CD4-positive, alpha-beta T cell treated with Interleukin-15 for 1 hour (primary cell): ENCODE measurements around the gene FBXW2.
A peak's percentile ranks its signal among the peaks of the same experiment; 100 is the strongest.
"Not testable (repeated sequence)": the region's sequence is repeated elsewhere in the genome, so short reads cannot be mapped to it uniquely, and the experiment has no call there.

Experiments
- DNase-seq: peaks from one replicate; pipeline ENCODE4 v3.0.0-alpha.2; 2020

The FBXW2 gene

GRCh38 chr9:120778758-120779157, 14.5 kb downstream of the FBXW2 start:
- DNase-seq, result no peak

- no peak for DNase-seq
Measured at GRCh38 chr9:120777229-120777628, 16.0 kb downstream of the FBXW2 start.

DNA sequence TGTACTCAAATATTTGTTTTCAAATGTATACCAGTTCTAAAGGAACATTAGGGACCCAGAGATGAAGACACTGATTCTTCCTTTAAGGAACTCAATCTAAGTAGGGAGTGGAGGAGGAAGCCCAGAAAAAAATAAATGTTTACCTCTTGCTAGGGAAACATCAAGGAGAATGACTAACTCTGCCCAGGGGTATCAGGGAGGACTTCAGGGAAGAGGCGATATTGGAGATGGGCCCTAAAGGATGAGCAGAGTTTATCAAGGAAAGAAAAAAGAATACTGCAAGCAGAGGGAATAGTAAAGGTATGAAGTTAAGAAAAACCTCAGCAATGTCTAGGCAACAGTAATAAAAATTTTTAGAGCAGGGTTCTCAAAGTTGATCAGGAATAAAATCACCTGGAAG, 16.4 kb downstream of the FBXW2 start:
- DNase-seq, result no peak

DNA sequence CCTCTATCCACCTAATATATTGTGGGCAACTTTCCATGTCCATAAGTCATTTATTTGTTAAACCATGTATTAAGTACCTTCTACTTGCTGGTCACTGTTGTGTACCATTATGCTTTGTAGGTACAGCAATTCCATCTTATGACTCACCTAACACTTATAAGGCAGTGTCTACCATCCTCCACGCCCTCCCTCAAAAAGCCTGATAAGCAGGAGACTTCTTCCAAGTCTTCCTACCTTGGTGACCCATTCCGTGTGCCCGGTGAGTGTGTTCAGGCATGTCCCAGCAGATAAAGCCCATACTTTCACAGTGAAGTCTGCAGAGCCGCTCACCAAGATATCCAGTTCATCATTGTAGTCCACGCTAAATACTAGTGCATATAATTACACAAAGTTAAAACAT, 17.4 kb downstream of the FBXW2 start:
- DNase-seq, result no peak

DNA sequence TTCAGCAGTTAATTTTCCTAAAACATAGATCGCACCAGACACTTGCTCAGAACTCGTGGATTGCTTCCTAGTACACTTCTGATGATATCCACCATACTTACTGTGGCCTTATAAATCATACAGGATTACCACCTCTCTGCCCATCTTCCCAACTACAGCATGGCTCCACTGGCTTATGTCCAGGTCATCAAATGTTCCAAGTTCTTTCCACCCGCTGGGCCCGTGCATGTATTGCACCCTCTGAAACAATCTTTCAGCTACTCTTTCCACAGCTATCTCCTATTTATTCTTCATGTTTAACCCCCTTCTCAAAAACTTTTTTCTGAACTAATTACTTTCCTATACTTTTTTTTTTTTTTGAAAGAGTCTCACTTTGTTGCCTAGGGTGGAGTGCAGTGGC, 18.5 kb downstream of the FBXW2 start:
- DNase-seq, result no peak

GRCh38 chr9:120773256-120773655, 20.0 kb downstream of the FBXW2 start:
- no peak for DNase-seq

- peak; percentile 27 for DNase-seq
Measured at GRCh38 chr9:120770931-120771330, 22.3 kb downstream of the FBXW2 start.

DNA sequence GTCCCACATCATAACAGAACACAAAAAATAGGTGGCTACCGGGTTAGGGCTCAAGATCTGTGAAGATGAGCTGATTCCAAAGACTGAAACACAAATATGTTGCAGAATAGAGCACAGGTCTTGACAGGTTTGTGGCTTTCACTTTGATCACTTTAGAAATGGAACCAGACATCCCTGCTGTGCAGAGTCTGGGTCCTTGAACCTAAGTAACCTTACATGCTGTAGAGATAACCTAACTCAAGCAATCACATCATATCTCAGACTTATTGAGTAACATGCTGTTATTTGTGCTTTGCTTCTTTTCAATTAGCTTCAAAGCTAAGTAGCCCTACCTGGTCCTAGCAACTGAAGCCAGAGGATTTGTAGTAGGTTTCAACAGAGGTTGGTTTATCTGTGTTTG, 24.3 kb downstream of the FBXW2 start:
- DNase-seq, result no peak

- DNase-seq, result no peak
Measured at GRCh38 chr9:120768247-120768646, 25.0 kb downstream of the FBXW2 start.

DNA sequence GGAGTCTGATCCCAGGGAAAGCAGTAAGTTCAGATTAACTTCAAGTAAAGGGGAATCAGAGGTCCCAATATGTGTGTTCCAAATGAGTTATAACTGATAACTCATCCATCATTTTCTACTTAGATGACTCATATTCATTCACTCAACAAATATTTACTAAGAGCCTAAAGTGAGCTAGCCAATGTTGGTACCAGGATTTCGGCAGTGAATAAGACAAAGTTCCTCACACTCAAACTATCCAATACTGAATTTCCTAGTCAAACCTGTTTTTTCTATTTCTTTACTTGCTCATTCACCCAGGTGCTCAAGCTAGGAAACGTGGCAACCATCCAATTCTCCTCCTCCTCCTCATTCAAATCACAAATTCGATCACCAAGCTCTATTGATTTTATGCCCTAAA, 25.8 kb downstream of the FBXW2 start:
- no peak for DNase-seq

GRCh38 chr9:120765910-120766425, 27.2 kb downstream of the FBXW2 start:
- no peak for DNase-seq

DNA sequence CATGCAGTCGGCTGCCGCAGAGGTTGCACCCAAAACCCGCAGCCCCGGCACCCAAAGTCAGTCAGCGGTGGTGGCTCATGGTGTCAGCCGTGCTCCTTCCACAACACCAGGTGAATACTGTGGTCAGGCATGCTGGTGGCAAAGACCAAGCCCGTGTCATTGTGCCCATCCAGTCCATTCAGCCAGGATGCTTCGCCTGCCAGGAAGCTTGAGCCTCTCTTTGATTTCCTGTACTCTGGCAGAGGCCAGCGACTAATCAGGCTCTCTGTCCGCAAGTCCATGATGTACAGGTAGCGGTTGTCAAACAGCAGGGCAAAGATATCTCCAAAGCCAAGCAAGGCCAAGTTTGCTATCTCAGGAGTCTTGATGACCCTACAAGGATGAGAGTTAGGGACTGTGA, 28.7 kb downstream of the FBXW2 start:
- no peak for DNase-seq

DNA sequence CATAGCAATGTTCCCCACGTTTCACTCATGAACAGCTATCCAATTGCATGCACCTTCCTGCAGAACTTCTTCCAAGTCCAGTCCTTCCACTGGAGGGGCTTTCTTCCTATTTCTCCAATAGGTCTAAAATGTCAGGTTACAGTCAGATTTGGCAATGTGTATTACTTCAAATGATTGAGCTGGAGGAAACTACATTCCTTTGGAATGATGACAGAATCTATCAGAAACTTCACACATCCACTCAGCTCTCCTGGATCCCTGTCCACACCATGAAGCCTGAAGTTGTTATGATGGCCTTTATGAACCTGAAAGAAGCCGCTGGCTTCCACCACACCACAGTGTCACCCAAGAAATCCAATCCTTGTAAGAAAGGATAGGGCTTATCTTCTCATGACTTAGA, 32.2 kb downstream of the FBXW2 start:
- no peak for DNase-seq

- no peak for DNase-seq
Measured at GRCh38 chr9:120759755-120760400, 33.3 kb downstream of the FBXW2 start.

GRCh38 chr9:120758544-120758943, 34.7 kb downstream of the FBXW2 start:
- DNase-seq, result no peak

DNA sequence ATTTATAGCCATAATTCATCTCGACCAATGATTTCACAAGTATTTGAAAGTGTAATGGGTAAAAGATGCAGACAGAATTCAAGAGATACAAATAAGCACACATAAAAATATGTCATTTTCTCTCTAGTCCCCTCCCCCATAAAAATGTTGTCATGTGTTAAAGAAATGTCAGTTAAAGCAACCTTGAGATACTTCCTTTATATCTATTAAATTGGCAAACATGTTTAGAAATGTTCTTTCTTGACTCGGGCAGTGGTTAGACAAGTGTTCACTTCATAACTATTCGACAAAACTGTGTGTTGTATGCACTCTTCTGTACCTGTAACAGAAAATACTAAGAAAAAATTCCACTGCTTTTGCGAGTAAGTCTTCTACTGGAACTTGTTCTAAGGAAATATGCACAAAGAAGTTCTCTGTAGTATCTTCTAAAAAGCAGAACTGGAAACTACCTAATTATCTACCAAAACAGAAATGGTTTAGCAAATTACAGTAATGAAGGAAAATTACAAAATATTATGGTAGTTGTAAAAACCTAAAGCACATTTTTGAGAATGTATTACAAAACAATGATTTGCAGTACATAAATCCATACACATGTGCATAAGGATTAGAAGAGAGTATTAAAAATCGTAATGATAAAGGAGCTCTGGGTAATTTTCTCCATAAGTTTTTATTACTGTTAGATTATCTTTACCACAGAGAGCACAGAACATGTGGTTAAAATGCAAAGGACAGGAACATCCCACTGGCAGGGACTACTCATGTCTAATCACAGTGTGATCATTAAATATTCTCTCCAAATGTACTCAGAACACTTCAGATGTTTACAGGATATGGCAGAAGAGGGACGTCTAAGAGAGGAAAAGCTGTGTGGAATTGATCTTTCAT, 35.9 kb downstream of the FBXW2 start:
- no peak for DNase-seq

GRCh38 chr9:120756531-120756930, 36.7 kb downstream of the FBXW2 start:
- DNase-seq, result no peak

DNA sequence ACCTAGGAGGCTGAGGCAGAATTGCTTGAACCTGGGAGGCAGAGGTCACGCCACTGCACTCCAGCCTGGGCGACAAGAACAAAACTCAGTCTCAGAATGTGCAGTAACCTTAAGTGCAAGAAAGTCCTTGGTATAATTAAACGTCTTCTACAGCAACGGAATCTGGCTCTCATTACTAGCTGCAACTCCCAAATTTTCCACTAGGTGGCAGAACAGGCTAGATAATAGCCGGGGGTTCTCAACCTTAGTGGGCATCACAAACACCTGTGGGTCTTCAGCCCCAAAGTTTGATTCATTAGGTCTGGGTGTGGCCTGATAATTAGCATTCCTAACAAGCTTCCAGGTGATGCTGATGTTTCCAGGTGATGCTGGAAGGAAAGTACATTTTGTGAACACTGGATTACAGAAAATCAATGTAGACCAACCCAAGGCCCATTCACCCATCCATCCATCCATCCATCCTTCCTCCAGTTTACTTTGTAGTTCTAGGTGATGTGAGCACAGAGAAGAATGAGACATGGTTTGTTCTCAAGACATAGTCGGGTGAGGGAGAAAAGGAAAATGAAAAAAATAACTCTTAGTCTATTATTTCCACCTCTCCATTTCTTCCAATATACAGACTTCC, 37.3 kb downstream of the FBXW2 start:
- peak; percentile 52 for DNase-seq

- no peak for DNase-seq
Measured at GRCh38 chr9:120755044-120755443, 38.2 kb downstream of the FBXW2 start.

DNA sequence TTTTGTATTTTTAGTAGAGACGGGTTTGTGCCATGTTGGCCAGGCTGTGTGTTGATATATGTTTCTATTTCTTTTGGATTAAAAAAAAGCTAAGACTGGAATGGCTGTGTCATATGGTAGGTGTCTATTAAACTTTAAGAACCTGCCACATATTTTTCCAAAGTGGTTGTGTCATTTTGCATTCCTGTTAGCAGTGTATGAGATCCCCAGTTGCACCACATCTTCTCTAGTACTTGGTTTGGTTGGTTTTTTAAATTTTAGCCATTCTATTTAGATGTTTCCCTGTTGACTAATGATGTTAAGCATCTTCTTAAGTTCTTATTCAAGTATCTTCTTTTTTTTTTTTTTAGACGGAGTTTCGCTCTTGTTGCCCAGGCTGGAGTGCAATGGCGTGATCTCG, 42.8 kb downstream of the FBXW2 start:
- no peak for DNase-seq

DNA sequence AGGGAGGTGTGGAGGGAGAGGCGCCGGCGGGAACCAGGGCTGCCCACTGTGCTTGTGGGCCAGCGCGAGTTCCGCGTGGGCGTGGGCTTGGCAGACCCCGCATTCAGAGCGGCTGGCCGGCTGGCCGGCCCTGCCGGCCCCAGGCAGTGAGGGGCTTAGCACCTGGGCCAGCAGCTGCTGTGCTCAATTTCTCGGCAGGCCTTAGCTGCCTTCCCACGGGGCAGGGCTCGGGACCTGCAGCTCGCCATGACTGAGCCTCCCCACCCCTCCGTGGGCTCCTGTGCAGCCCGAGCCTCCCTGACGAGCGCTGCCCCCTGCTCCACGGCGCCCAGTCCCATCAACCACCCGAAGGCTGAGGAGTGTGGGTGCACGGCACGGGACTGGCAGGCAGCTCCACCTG, 46.9 kb downstream of the FBXW2 start:
- not testable (repeated sequence) for DNase-seq

DNA sequence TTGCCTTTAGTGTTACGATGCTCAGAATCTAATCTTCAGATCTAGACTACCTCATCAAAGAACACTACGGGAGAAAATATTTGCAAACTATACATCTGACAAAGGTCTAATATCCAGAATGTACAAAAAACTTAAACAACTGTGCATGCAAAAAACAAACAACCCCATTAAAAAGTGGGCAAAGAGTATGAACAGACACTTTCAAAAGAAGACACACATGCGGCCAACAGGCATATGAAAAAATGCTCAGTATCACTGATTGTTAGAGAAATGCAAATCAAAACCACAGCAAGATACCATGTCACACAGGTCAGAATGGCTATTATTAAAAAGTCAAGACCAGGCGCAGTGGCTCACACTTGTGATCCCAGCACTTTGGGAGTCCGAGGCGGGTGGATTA, 47.9 kb downstream of the FBXW2 start:
- no peak for DNase-seq

GRCh38 chr9:120742951-120743416, 50.2 kb downstream of the FBXW2 start:
- DNase-seq, result no peak

DNA sequence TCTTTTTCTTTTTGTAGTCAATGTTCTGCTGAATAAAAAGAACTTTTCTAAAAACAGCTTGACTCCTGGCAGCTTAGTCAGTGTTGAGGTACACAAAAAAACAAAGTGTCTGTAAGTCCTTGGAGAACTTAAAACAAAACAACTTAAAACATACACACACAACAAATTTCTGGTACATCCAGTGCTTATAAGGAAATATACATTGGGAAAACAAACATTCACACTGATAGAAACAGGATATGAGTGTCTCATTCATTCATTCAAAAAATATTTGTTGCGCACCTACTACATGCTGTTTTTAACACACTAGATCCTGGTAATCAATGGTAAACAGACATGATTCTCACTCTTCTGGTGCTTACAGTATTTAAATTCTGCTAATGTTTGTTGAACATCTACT, 51.5 kb downstream of the FBXW2 start:
- no peak for DNase-seq
